ENCODE results near the gene BBS7. TPM values are rescaled to one million over a fixed set of nuclear protein-coding genes. Genes with fewer than 3 reads are reported as not detected.

Gene BBS7
- total and polyA plus RNA-seq, 9 of the 15 experiments (the other 6 are each of a cell fraction or from before 2014, with no cell fraction given), result 13.4 to 25.8 (median 16.4) TPM

DNA sequence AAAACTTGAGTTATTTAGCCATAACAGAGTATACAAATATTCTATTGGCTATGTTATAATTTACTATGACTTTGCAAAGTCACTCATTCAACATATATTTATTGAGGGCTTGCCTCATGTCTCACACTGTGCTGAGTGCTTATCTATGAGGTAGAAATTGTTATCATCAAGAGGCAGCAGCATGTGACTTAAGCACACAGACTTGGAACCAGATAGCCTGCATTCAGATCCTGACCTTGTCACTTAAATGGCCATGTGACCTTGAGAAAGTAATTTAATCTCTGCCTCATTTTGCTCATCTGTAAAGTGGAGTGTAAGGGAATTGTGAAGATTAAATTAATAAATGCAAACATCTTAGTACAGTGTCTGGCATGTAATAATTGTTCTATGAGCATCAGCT lies 79.3 kb downstream of the BBS7 start (continued):
- no peak for TF ChIP-seq SNRNP70 (optimal IDR thresholded peaks at IDR 0.05; ENCODE audit: low read depth, low read length)
- no peak for TF ChIP-seq ZFPM2 (CRISPR knock-in tag; IDR thresholded peaks at IDR 0.05)
- TF ChIP-seq PCBP1 (IDR thresholded peaks at IDR 0.05; ENCODE audit: low read depth, low read length, poor library complexity, severe bottlenecking), result no peak
- TF ChIP-seq STAT5B (CRISPR knock-in tag; IDR thresholded peaks at IDR 0.05), result no peak
- TF ChIP-seq NCOA4 (IDR thresholded peaks at IDR 0.05; ENCODE audit: partially characterized antibody), result no peak
- TF ChIP-seq, protein P1, sequence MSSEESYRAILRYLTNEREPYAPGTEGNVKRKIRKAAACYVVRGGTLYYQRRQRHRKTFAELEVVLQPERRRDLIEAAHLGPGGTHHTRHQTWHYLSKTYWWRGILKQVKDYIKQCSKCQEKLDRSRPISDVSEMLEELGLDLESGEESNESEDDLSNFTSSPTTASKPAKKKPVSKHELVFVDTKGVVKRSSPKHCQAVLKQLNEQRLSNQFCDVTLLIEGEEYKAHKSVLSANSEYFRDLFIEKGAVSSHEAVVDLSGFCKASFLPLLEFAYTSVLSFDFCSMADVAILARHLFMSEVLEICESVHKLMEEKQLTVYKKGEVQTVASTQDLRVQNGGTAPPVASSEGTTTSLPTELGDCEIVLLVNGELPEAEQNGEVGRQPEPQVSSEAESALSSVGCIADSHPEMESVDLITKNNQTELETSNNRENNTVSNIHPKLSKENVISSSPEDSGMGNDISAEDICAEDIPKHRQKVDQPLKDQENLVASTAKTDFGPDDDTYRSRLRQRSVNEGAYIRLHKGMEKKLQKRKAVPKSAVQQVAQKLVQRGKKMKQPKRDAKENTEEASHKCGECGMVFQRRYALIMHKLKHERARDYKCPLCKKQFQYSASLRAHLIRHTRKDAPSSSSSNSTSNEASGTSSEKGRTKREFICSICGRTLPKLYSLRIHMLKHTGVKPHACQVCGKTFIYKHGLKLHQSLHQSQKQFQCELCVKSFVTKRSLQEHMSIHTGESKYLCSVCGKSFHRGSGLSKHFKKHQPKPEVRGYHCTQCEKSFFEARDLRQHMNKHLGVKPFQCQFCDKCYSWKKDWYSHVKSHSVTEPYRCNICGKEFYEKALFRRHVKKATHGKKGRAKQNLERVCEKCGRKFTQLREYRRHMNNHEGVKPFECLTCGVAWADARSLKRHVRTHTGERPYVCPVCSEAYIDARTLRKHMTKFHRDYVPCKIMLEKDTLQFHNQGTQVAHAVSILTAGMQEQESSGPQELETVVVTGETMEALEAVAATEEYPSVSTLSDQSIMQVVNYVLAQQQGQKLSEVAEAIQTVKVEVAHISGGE (CRISPR knock-in tag; IDR thresholded peaks at IDR 0.05), result peak in 1 of 3 experiments; percentile 67; a peak in 2 of 6 replicates
- no peak for TF ChIP-seq SIX5 (IDR thresholded peaks at IDR 0.05; ENCODE audit: borderline replicate concordance in 1 of 2, insufficient read depth in 1 of 2, low read depth in 1 of 2, low read length in 2 of 2)
- 0 out of 2 replicates have a peak, but pooled peaks have one; percentile 57 for TF ChIP-seq KHSRP (IDR thresholded peaks at IDR 0.05)
- no peak for TF ChIP-seq HMG20A (CRISPR knock-in tag; conservative IDR thresholded peaks at IDR 0.05)
- TF ChIP-seq RBM14 (IDR thresholded peaks at IDR 0.05; ENCODE audit: borderline replicate concordance, insufficient read depth, low read depth, low read length), result no peak
- TF ChIP-seq, protein P2, sequence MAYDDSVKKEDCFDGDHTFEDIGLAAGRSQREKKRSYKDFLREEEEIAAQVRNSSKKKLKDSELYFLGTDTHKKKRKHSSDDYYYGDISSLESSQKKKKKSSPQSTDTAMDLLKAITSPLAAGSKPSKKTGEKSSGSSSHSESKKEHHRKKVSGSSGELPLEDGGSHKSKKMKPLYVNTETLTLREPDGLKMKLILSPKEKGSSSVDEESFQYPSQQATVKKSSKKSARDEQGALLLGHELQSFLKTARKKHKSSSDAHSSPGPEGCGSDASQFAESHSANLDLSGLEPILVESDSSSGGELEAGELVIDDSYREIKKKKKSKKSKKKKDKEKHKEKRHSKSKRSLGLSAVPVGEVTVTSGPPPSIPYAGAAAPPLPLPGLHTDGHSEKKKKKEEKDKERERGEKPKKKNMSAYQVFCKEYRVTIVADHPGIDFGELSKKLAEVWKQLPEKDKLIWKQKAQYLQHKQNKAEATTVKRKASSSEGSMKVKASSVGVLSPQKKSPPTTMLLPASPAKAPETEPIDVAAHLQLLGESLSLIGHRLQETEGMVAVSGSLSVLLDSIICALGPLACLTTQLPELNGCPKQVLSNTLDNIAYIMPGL (CRISPR knock-in tag; IDR thresholded peaks at IDR 0.05), result no peak
- no peak for TF ChIP-seq ZEB2 (IDR thresholded peaks at IDR 0.05)
- no peak for TF ChIP-seq ZBTB17 (CRISPR knock-in tag; IDR thresholded peaks at IDR 0.05)
- TF ChIP-seq, protein P3, sequence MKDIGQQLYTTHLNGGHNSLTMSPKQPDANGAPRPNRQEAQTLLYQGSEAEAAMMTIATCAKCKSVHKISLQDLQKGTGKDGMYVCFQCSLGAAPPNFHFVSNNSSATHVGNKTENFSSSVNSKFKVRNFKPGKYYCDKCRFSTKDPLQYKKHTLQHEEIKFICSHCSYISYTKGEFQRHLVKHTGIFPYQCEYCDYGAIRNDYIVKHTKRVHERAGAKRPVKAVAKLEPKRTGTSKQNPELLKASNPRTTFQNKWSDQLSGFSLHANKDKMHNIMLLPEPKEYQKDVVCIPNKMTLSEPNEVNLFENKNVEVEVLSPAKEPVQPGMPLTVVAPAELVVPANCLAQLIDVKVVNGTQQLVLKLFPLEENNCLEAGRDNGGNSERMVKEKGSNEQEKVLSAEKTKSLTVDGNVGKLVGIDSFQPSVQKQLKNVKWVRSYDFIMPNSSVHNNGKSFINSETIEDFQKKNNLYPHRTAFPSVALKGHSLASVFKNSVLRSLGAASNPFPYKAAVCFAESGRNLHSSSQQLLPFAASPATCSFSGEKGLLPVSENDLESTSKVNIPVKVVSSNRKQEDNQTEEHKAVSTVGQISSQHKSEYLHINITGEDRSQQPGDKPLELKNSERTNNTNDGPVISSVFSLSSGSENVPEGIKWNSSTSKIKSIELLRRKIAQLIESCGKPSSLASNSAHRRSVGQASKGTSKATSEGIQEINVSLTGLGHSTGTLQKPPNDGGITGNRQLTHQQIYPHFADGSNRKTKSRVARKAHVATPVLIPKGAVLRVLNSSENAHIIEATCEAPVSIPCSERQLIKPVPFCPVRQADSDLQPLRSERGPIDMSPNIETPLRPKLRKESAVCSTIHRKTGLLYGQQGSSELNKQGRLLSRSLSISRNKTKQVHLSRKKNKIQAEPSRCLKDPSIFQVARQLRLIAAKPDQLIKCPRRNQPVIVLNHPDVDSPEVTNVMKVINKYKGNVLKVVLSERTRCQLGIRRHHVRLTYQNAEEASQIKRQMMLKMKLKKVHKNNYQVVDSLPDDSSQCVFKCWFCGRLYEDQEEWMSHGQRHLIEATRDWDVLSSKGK (CRISPR knock-in tag; IDR thresholded peaks at IDR 0.05), result no peak
- no peak for TF ChIP-seq IFI16 (CRISPR knock-in tag; IDR thresholded peaks at IDR 0.05)
- TF ChIP-seq TRIM24 (IDR thresholded peaks at IDR 0.05), result peak; percentile 86 to 91
- no peak for TF ChIP-seq LARP7 (IDR thresholded peaks at IDR 0.05)
- TF ChIP-seq, protein P4, sequence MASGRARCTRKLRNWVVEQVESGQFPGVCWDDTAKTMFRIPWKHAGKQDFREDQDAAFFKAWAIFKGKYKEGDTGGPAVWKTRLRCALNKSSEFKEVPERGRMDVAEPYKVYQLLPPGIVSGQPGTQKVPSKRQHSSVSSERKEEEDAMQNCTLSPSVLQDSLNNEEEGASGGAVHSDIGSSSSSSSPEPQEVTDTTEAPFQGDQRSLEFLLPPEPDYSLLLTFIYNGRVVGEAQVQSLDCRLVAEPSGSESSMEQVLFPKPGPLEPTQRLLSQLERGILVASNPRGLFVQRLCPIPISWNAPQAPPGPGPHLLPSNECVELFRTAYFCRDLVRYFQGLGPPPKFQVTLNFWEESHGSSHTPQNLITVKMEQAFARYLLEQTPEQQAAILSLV (tag; IDR thresholded peaks at IDR 0.05), result no peak
- peak; percentile 74 for TF ChIP-seq SMAD4 (CRISPR knock-in tag; conservative IDR thresholded peaks at IDR 0.05)
